ENCODE measurements around the gene TDRD1.
A peak's percentile ranks its signal among the peaks of the same experiment; 100 is the strongest.
"Not testable (repeated sequence)": the region's sequence is repeated elsewhere in the genome, so short reads cannot be mapped to it uniquely, and the experiment has no call there.

TDRD1 gene, protein sequence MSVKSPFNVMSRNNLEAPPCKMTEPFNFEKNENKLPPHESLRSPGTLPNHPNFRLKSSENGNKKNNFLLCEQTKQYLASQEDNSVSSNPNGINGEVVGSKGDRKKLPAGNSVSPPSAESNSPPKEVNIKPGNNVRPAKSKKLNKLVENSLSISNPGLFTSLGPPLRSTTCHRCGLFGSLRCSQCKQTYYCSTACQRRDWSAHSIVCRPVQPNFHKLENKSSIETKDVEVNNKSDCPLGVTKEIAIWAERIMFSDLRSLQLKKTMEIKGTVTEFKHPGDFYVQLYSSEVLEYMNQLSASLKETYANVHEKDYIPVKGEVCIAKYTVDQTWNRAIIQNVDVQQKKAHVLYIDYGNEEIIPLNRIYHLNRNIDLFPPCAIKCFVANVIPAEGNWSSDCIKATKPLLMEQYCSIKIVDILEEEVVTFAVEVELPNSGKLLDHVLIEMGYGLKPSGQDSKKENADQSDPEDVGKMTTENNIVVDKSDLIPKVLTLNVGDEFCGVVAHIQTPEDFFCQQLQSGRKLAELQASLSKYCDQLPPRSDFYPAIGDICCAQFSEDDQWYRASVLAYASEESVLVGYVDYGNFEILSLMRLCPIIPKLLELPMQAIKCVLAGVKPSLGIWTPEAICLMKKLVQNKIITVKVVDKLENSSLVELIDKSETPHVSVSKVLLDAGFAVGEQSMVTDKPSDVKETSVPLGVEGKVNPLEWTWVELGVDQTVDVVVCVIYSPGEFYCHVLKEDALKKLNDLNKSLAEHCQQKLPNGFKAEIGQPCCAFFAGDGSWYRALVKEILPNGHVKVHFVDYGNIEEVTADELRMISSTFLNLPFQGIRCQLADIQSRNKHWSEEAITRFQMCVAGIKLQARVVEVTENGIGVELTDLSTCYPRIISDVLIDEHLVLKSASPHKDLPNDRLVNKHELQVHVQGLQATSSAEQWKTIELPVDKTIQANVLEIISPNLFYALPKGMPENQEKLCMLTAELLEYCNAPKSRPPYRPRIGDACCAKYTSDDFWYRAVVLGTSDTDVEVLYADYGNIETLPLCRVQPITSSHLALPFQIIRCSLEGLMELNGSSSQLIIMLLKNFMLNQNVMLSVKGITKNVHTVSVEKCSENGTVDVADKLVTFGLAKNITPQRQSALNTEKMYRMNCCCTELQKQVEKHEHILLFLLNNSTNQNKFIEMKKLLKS

DNA sequence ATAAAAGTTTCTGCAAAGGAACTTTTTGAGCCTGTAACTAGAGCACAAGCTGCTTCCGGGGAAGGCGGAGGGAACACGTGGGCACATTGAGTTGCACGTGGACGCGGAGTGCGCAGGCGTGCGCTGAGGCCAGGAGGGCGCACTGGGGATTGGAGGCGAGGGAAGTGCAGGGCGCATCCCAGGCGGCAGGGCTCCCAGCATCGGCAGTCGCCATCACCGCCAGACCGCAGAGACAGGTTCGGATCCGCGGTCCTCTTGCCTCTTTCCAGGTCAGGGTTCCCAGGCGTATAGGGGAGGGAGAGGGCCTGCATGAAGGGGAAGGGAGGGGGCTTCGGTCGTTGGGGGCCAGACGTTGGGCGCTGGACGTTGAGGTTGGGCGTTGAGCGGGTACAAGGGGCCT, at the start of gene TDRD1:
Gene TDRD1 (plus strand): TSS at position 206 of the 400 bp plus-strand sequence. CDS start 8,479 bp downstream, outside the sequence.
- DNase-seq (ENCODE audit: low read depth): no peak

DNA sequence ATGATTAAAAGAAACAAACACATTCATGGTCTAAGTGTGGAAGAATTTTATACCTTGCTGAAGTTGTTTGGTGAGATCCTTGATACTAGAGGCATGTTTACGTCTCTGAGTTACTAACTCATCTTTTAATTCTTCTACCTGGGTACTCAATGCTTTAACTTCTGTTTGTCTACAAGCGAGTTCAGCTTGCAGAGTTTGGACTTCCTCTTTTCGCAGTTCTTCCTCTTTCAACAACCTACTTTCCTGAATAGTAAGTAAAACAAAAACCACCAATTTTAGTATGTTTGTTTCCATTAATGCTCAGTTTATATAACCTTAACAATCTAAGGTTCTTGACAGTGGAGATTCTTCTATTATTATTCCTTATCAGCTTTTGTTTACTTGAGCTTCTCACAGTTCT, 48.1 kb upstream of the TDRD1 start:
- no peak for DNase-seq (ENCODE audit: low read depth)

DNA sequence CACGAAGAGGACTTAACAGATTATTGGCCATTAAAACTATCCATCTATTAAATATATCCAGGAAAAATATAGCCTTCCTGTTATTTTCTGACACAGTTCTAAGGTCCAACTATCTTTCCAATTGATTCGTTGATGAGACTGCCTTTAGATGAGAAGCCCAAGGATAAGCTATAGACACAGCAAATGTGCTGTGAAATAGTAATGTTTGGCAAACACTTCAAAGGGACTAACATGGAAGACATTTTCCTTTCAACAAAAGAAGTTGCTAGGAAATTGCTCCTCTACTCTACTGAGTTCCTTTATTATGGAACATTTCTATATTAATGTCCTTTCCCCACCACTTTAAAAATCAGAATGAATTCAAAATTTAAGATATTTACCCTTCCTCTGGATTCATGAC, 43.7 kb upstream of the TDRD1 start:
- DNase-seq (ENCODE audit: low read depth): no peak

DNA sequence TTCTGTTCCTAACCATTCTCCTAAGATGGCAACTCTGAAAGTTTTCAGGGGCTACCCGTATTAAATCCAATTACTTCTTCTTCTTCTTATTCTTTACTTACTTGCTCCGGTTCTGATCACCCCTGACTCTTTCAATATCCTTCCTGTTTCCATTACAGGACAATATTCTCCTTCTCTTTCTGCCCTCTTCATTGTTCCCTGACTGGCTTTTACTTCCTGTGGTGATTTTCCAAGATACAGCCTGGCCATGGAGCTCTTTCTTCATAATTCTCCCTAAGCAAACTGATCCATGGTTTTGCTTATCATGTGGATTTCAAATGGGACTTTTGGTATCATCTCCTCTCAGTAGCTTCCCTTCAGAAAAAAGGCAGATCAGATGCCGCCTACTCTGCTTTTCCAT, 40.6 kb upstream of the TDRD1 start:
- no peak for DNase-seq (ENCODE audit: low read depth)

DNA sequence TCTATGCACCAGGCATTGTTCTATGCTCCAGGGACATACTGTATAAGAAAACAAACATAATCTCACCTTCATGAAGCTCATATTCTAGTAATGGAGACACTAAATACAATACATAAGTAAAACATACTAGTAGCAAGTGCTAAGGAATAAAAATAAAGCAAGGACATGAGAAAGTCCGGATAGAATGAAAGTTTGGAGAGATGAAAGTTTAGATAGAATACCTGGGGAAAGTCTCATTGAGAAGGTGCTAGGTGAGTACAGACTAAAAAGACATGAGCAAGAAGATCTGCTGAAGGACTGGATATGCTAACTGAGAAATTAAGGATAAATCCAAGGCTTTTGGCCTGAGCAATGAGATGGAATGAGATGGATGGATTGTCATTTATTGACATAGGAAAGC, 39.1 kb upstream of the TDRD1 start:
- DNase-seq (ENCODE audit: low read depth): no peak

DNA sequence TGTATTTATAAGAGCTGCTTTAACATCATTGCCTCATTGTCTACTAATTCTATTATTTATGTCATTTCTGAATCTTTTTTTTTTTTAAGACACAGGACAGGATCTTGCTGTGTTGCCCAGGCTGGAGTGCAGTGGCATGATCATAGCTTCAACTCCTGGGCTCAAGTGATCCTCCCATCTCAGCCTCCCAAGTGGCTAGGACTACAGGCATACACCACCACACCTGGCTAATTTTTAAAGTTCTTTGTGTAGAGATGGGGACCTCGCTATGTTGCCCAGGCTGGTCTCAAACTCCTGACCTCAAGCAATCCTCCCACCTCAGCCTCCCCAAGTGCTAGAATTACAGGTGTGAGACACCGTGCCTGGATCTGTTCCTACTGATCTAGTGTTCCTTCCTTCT, 38.3 kb upstream of the TDRD1 start:
- not testable (repeated sequence) for DNase-seq (ENCODE audit: low read depth)

DNA sequence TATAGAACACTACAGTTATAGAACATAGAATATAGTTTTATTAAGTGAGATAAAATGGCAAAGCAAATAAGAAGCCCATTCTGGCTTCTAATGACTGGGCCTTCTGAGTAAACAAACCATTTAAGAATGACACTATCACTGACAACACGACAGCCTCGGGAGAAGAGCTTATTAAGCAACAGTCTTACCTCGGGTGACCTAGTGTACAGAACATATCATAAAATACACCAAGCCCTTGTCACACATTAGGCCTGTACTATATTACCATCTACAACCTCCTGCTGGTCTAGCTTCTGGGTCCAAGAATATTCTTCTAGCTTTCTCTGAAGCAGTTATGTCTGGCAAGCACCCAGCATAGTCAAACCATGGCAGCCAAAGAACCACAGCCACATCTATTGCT, 37.1 kb upstream of the TDRD1 start:
- DNase-seq (ENCODE audit: low read depth): no peak

DNA sequence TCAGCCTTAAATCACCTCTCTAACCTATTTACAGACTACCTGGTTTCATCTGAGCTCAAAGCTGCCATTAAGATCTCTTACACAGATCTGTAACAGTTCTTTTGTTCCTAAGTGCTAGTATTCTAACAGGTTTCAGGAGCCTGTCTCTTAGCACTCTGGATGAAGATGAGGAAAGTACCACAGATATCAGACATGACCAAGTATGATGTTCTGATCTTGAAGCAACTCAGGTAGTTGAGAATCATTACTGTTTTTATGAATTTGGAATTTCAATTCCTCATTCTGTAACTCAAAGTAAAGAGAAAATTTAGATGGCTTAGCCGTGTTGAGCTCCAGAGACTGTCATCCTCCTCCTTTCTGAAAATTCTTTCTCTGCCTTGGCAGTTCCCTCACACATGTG, 36.0 kb upstream of the TDRD1 start:
- DNase-seq (ENCODE audit: low read depth): no peak

DNA sequence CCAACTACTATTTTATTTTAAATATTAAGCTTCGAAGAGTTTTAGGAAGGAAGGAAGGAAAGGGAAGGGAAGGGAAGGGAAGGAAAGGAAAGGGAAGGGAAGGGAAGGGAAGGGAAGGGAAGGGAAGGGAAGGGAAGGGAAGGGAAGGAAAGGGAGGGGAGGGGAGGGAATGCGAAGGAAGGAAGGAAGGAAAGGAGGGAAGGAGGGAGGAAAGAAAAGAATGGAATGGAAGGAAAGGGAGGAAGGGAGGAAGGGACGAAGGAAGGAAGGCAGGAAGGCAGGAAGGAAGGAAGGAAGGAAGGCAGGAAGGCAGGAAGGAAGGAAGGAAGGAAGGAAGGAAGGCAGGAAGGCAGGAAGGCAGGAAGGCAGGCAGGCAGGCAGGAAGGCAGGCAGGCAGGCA, 29.7 kb upstream of the TDRD1 start:
- not testable (repeated sequence) for DNase-seq (ENCODE audit: low read depth)

DNA sequence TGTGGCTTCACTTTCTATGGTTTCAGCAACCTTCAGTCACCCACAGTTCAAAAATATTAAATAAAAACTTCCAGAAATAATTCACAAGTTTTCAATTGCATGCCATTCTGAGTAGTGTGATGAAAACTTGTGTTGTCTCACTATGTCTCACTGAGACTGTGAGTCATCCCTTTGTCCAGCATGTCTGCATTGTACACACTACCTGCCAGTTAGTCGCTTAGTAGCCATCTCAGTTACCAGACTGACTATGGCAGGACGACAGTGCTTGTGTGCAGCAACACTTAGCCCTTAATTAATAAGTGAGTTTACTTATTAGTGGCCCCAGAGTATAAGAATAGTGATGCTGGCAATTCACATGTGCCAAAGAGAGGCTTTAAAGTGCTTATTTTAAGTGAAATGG, 27.7 kb upstream of the TDRD1 start:
- DNase-seq (ENCODE audit: low read depth): no peak

DNA sequence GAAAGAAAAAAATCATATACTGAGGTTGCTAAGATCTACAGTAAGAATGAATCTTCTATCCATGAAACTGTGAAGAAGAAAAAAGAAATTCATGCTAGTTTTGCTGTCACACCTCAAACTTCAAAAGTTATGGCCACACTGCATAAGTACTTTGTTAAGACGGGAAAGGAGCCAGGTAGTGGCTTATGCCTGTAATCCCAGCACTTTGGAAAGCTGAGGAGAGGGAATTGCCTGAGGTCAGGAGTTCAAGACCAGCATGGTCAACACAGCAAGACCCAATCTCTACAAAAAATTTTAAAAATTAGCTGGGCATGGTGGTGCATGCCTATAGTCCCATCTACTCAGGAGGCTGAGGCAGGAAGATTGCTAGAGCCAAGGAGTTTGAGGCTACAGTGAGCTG, 27.3 kb upstream of the TDRD1 start:
- no peak for DNase-seq (ENCODE audit: low read depth)

DNA sequence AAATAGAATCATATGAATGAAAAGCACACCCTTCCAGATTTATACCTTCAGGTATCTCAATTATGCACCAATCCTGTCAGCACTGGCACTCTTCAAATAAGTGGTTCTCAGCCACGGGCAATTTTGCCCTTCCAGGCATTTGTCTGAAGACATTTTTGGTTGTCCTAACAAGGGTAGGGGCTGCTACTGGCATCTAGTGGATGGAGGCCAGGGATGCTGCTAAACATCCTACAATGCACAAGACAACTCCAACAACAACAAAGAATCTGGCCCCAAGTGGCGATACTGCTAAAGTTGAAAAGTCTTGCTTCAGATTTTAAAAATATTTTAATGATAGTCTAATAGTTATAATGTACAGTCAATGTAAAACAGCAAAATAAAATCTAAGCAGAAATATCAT, 21.2 kb upstream of the TDRD1 start:
- DNase-seq (ENCODE audit: low read depth): no peak

DNA sequence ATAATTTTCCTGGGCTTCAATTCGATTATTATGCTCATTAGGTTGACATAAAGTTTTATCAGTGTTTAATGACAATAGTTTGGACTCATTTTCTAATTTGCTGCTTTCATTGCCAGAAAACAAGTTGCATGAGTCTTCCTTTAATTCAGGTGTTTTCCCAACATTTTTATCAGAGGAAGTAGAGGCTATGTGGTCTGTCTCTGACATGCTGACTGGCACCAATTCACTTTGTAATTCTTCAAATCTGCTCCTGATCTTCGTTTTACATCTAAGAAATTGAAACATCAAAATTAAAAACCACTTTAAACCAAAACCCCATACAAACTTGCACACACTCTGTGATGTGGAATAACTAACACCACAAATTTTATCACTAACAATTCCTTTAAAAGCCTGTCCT, 16.1 kb upstream of the TDRD1 start:
- no peak for DNase-seq (ENCODE audit: low read depth)

DNA sequence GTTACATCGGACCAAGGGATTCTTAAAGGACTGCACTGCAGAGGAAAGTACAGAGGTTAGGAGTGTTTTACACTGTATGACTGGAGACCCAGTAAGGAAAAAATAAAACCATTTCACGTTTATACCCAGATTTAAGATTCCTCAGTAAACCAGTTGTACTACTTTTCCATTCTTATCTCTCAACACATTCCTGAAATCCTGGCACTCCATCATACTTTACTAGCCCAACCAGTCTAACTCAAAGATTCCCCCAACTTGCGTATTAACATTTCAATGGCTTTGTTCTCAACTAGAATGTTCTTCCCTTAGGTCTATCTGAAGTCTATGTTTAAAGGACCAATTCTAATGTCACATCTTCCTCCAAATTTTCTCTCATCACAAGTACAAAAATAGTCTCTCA, 13.1 kb upstream of the TDRD1 start:
- DNase-seq (ENCODE audit: low read depth): no peak

DNA sequence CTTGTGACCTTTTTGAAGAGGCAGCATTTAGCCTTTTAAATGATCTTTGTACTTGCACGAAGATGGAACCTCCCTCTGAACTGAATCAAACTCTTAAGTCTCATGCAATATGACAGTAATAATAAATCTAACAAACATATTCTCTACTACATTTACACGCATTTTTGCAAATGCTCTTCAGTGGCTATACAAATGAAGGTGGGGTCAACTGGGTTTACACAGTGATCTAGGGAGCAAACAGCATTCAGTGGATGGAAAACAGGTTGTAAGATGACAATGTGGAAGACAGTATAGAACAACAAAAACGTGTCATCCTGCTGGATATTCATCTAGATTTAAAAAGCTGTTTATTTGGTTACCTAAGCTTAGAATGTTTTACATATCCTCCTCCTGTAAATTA, 12.7 kb upstream of the TDRD1 start:
- no peak for DNase-seq (ENCODE audit: low read depth)

DNA sequence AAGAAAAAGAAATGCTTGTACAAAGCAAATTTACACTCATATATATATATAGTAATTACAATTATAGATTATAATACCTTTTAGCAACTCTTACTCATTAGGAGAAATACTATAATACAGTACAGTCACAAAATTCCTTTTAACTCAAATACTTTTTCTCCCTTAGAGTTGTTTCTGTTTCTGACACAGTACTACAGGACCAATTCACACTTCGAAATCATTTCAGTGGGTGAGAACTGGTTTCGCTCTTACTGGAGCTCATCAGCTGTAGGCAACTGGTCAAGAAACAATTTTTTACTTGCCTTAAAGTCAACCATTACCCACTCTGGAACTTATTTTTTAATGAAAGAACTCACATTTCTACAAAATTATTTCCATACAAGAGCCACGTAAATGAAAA, 11.2 kb upstream of the TDRD1 start:
- DNase-seq (ENCODE audit: low read depth): no peak

DNA sequence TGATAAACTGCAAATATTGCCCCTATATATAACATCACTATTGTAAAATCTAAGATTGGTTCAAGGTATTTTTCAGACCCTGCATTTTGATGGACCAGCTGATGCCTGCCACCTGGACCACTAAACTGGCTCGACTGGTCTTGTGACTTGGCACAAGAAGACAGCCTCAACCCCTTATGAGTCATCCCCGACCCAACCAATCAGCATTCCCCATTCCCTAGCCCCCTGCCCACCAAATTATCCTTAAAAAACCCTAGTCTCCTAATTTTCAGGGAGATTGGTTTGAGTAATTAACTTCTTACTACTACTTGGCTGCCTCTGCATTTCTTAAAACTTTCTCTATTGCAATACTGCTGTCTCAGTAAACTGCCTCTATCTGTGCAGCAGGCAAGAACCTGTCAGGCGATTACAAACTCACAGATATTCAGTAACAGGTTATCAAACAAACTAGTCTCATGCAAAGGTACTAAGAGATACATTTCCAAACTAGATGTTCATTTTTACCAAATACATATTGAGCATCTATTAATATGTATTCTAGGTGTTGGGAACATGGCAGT, 10.6 kb upstream of the TDRD1 start:
- DNase-seq (ENCODE audit: low read depth): no peak

DNA sequence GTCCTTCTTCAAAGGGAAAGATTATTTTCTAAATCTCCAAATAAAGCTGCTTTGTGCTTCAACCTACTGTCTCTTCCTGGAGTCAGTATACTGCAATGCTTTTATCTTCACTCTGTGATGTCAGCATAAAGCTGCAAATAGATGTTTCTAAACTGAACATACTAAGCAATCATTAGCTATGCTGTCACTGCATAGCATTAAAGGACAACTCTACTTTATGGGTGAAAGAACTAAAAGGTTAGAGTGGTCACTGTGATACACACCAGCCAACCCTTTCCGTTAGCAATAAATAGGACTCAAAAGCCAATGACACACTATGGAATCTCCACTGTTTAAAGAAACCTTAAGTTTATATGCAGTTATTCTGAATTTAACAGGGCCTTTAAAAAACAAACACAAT, 6.9 kb upstream of the TDRD1 start:
- no peak for DNase-seq (ENCODE audit: low read depth)

DNA sequence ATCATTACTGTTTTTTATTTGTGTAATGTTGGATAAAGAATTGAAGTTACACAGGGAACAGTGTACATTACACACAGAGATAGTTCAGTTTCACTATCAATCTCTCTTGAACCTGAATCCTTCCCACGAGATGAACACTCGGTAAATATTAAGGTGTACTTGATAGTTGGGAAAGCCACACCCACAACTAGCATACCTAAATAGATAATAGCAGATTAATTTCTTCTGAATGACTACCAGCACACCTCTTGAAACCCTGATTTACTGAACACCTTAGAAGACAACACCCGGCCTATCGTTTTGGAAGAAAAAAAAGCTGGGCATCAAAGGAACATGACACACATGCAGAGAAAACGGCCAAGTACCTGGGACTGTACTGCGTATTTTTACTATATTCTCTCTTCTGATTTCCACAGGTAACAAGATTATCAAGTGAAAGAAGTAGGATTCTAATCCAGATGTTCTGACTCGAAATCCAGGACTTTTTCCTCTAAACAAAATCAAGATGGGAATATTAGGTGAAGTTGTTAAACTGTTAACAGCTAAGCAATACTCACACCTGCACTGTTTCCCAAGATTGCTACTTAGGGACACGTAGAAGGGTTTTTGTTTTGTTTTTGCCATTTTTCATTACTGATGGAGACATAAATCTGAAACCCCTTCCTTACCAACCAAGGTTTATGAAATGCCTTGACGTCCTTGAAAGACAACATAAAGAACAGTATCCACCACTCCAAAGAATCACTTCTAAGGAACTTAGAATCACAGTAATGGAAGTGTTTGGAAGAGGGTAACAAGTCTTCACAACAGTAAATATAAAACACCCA, 6.2 kb upstream of the TDRD1 start:
- DNase-seq (ENCODE audit: low read depth): no peak

DNA sequence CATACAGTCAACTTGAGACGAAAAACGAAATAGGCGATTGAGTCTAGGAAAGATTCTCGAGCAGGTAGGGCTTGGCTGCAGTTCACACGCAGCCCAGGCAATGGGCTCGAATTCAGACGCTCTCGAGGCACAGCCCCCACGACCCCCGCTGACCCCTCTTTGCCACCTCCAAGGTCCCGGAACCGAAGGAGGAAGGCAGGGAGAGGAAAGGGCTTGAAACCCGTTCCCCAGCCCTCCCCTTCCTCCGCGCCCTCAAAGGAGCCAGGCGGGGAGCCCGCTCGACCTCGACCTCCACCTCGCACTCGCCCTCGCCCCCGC, 5.6 kb upstream of the TDRD1 start:
- DNase-seq (ENCODE audit: low read depth): no peak

DNA sequence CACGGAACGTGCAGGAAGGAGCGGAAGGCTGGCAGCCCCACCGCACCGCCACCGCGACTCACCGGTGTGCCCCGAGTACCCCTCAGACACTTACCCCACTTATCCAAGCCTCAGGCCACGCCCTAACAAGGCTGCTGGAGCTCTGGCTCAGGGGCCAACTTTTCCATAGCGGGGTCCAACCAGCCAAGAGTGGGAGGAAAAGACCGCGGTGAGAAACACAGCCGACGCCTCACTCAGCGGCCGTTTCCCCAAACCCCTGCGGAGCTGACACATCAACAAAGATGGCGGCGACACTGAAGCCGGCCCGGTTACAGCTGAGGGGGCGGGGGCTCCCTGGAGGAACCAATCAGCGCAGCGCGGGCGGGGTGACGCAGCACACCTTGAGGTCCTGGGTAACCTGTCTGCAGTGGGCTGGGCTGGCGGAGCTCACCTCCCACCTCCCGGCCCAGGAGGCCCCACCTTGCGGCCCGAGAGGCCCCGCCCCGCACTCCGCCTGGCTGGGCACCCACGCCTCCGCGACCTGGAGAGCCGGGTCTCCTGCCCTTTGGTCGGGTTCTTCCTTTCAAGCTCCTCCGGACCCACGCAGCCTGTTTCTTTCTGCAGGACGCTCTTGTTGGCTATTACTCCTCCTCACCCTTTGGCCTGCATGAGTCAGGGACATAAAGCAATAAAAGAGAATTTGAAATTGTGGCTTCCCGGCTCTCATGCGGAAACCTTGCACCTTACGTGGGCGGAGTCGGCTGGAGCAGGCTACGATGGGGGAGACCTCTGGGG, 5.0 kb upstream of the TDRD1 start, which contains the start of gene CCDC186:
Gene CCDC186 (minus strand): TSS at position 283 of the 774 bp plus-strand sequence. CDS start 10,935 bp downstream, outside the sequence.
- peak; percentile 98 for DNase-seq (ENCODE audit: low read depth)
